Endothelial cell of umbilical vein (primary cell): ENCODE results near the gene MLANA. TPM values are rescaled to one million over a fixed set of nuclear protein-coding genes. Genes with fewer than 3 reads are reported as not detected.

Experiments
- BruUV-seq: library from RNA; stranded (reverse); fragments of 400-500 nt; replicated peaks from 2 replicates; lab custom pipeline; 2021; lab: Mats Ljungman, UMichigan
- CTCF ChIA-PET: fragments of 300-600, 350-600 bp; sonication (Branson Sonifier 250); formaldehyde crosslinking; loops from one replicate; lab custom pipeline; 2021; ENCODE audit warnings: antibody characterized with exemption, inconsistent platforms; lab: Charles Lee
- POLR2A ChIA-PET: fragments of 300-600, 350-600 bp; sonication (Branson Sonifier 250); formaldehyde crosslinking; loops from one replicate; lab custom pipeline; 2021; ENCODE audit warnings: antibody characterized with exemption, inconsistent platforms; lab: Charles Lee
- DNase-seq: peaks from one replicate; pipeline ENCODE4 v3.0.0-alpha.2; 2011; ENCODE audit warnings: low read depth, low spot score
- FAIRE-seq: peaks from 2 replicates; lab custom pipeline; 2011; peaks lifted over from hg19 to GRCh38; lab: Jason Lieb, UNC
- H2AFZ ChIP-seq: 2 replicates; pipeline ENCODE4 v1.6.0; 2012; ENCODE audit warnings: low read depth, low read length, control low read depth, inconsistent platforms
- H3K27ac ChIP-seq: 2 replicates; pipeline ENCODE4 v1.5.1; 2011; ENCODE audit warnings: low read depth, mild to moderate bottlenecking, control low read depth, low read length, moderate library complexity; ENCODE audit not compliant: insufficient read depth
- H3K27me3 ChIP-seq, 2 experiments: 2 replicates each; pipeline versions ENCODE4 v1.6.0 to v1.6.1; 2011; ENCODE audit warnings: low read length in 2 of 2, mixed read lengths in 1 of 2; ENCODE audit not compliant: control insufficient read depth in 2 of 2, insufficient read depth in 2 of 2
- H3K36me3 ChIP-seq, 2 experiments: 2 replicates in 1 of 2; 3 replicates in 1 of 2; pipeline ENCODE4 v1.5.1; 2011; ENCODE audit warnings: low read length in 2 of 2, mild to moderate bottlenecking in 1 of 2, moderate library complexity in 1 of 2; ENCODE audit not compliant: control insufficient read depth in 2 of 2, insufficient read depth in 2 of 2; ENCODE audit errors: extremely low read depth in 1 of 2
- H3K4me1 ChIP-seq: 3 replicates; pipeline ENCODE4 v1.5.1; 2011; ENCODE audit warnings: mild to moderate bottlenecking, low read length; ENCODE audit not compliant: control insufficient read depth, insufficient read depth; ENCODE audit errors: extremely low read depth
- H3K4me2 ChIP-seq: 2 replicates; pipeline ENCODE4 v1.6.1; 2011; ENCODE audit warnings: low read length, control low read depth, mixed read lengths; ENCODE audit not compliant: insufficient read depth
- H3K4me3 ChIP-seq, 3 experiments: fragments of 200-600 bp in 1 of 3; sonication (generic), shearing (Covaris generic) in 1 of 3; replicated peaks in 1 of 3; 2 replicates each; pipeline ENCODE4 v1.5.1; 2011 to 2016; ENCODE audit warnings: control low read depth in 3 of 3, low read length in 3 of 3, mild to moderate bottlenecking in 2 of 3, inconsistent platforms in 1 of 3, low read depth in 1 of 3, moderate library complexity in 1 of 3; ENCODE audit not compliant: insufficient read depth in 1 of 3
- H3K79me2 ChIP-seq: 2 replicates; pipeline ENCODE4 v1.6.0; 2012; ENCODE audit warnings: low read length, inconsistent platforms; ENCODE audit not compliant: control insufficient read depth, insufficient read depth
- H3K9ac ChIP-seq: replicated peaks from 2 replicates; pipeline ENCODE3; 2011; ENCODE audit warnings: low read length, control low read depth; ENCODE audit not compliant: insufficient read depth; ENCODE audit errors: extremely low read depth
- H3K9me1 ChIP-seq: replicated peaks from 3 replicates; pipeline ENCODE4 v1.6.0; 2011; ENCODE audit warnings: mild to moderate bottlenecking, low read length; ENCODE audit not compliant: control insufficient read depth, insufficient read depth; ENCODE audit errors: extremely low read depth
- H3K9me3 ChIP-seq: replicated peaks from 2 replicates; pipeline ENCODE4 v1.5.1; 2012; ENCODE audit warnings: low read length, inconsistent platforms; ENCODE audit not compliant: control insufficient read depth, insufficient read depth
- H4K20me1 ChIP-seq: replicated peaks from 2 replicates; pipeline ENCODE3; 2011; ENCODE audit warnings: mild to moderate bottlenecking, low read length; ENCODE audit not compliant: control insufficient read depth, insufficient read depth; ENCODE audit errors: extremely low read depth
- EZH2 ChIP-seq: IDR thresholded peaks from 2 replicates; pipeline ENCODE4 v1.6.1; 2012; ENCODE audit warnings: borderline replicate concordance, low read depth, mild to moderate bottlenecking, moderate library complexity, low read length, inconsistent platforms; ENCODE audit not compliant: severe bottlenecking
- FOS ChIP-seq: IDR thresholded peaks from 2 replicates; pipeline ENCODE4 v1.6.1; 2011; ENCODE audit warnings: mild to moderate bottlenecking, low read length, moderate library complexity, borderline replicate concordance; ENCODE audit not compliant: insufficient read depth
- GATA2 ChIP-seq: IDR thresholded peaks from 2 replicates; pipeline ENCODE4 v1.7.0; 2011; ENCODE audit warnings: low read depth, mild to moderate bottlenecking, moderate library complexity, mixed read lengths, low read length; ENCODE audit not compliant: insufficient read length, insufficient read depth
- JUN ChIP-seq: IDR thresholded peaks from 2 replicates; pipeline ENCODE4 v1.6.1; 2011; ENCODE audit warnings: borderline replicate concordance, low read depth; ENCODE audit not compliant: insufficient read length, insufficient read depth
- MAX ChIP-seq: IDR thresholded peaks from 2 replicates; pipeline ENCODE4 v1.6.1; 2011; ENCODE audit not compliant: insufficient read depth, insufficient read length
- MYC ChIP-seq: IDR thresholded peaks from one replicate; pipeline ENCODE4 v1.6.1; 2011; ENCODE audit warnings: mild to moderate bottlenecking, low read depth, low read length
- POLR2A ChIP-seq: IDR thresholded peaks from 2 replicates; pipeline ENCODE4 v1.6.1; 2012; ENCODE audit warnings: low read depth, mild to moderate bottlenecking, control low read depth, low read length
- POLR2AphosphoS5 ChIP-seq: IDR thresholded peaks from 2 replicates; pipeline ENCODE4 v1.6.1; 2012; ENCODE audit warnings: low read depth, mild to moderate bottlenecking, control low read depth, low read length, moderate library complexity; ENCODE audit not compliant: insufficient read depth
- dilution Hi-C: fragments of 300-500 bp; cut with MboI; formaldehyde crosslinking; loops from one replicate; pipeline ENCODE4 v1.15.0; 2019; ENCODE audit warnings: low sequenced_read_pairs; ENCODE audit not compliant: extremely low pct_ligation_motif_present
- intact Hi-C: fragments of 100-400 bp; cut with micrococcal nuclease; formaldehyde crosslinking; loops from one replicate; pipeline ENCODE4 v1.10.0; 2022
- polyA plus RNA-seq, 4 experiments: library from polyadenylated mRNA; depleted of rRNA in 3 of 4; stranded (reverse) in 3 of 4; unstranded in 1 of 4; fragments of >200 nt; gene quantifications; 2 replicates each; pipeline versions ENCODE4 v1.2.1 to v1.2.3, GENCODE V29; 2011 to 2012; ENCODE audit warnings: missing spikeins in 1 of 4
- total RNA-seq: library from RNA; stranded (reverse); gene quantifications from 2 replicates; pipeline ENCODE4 v1.2.3, GENCODE V29; 2021
- TF ChIP-seq, protein P1 (sequence below), 2 donors: IDR thresholded peaks; 1 replicate in 1 of 2; 2 replicates in 1 of 2; pipeline ENCODE4 v1.5.1; 2011; ENCODE audit warnings: low read length in 2 of 2, mild to moderate bottlenecking in 2 of 2, moderate library complexity in 2 of 2, control low read depth in 1 of 2, inconsistent platforms in 1 of 2, low read depth in 1 of 2; ENCODE audit not compliant: insufficient read depth in 1 of 2; ENCODE audit errors: extremely low read depth in 1 of 2

Gene MLANA
- total and polyA plus RNA-seq, 2 donors (not counting 3 experiments of a cell fraction or from before 2014, with no cell fraction given): not detected

GRCh38 chr9:5858833-5859232, 31.9 kb upstream of the MLANA start:
- no TSS peak for BruUV-seq

More at GRCh38 chr9:5858833-5859232, 31.9 kb upstream of the MLANA start:
- DNase-seq (no peak), FAIRE-seq (no peak)
- H3K36me3 ChIP-seq: no peaks in the 10 kb centered on the region
- H3K27me3 ChIP-seq: peaks cover 3 to 9% of the 10 kb centered on the region in 2 experiments
- intact Hi-C loops: no loop called here
- POLR2A ChIA-PET: no interaction called here
- no peaks in the 10 kb centered on the region for H3K9me3 ChIP-seq
- no peaks in the 10 kb centered on the region for H3K4me1 ChIP-seq
- no peak overlapping the region for H3K4me2 ChIP-seq
- H3K9me1 ChIP-seq: no peaks in the 10 kb centered on the region
- H3K4me3 ChIP-seq: no peak overlapping the region
- no peak overlapping the region for H3K27ac ChIP-seq
- no peak overlapping the region for H2AFZ ChIP-seq
- dilution Hi-C loops: no loop called here
- H3K9ac ChIP-seq: no peak overlapping the region
- no peaks in the 10 kb centered on the region for H3K79me2 ChIP-seq
- CTCF ChIA-PET: interaction anchor here (0.9 to 3.0 kb wide), 7 partner anchors 14 to 881 kb away, joined by 3 to 12 read pairs (median 4); partner anchors contain the start of gene ERMP1
- H4K20me1 ChIP-seq: no peaks in the 10 kb centered on the region
- TF ChIP-seq FOS (no peak), EZH2 (no peak), JUN (no peak), POLR2AphosphoS5 (no peak), MAX (no peak), POLR2A (no peak), MYC (no peak), GATA2 (no peak)
- TF ChIP-seq, protein P1, sequence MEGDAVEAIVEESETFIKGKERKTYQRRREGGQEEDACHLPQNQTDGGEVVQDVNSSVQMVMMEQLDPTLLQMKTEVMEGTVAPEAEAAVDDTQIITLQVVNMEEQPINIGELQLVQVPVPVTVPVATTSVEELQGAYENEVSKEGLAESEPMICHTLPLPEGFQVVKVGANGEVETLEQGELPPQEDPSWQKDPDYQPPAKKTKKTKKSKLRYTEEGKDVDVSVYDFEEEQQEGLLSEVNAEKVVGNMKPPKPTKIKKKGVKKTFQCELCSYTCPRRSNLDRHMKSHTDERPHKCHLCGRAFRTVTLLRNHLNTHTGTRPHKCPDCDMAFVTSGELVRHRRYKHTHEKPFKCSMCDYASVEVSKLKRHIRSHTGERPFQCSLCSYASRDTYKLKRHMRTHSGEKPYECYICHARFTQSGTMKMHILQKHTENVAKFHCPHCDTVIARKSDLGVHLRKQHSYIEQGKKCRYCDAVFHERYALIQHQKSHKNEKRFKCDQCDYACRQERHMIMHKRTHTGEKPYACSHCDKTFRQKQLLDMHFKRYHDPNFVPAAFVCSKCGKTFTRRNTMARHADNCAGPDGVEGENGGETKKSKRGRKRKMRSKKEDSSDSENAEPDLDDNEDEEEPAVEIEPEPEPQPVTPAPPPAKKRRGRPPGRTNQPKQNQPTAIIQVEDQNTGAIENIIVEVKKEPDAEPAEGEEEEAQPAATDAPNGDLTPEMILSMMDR (IDR thresholded peaks at IDR 0.05; ENCODE audit: extremely low read depth in 1 of 2, insufficient read depth in 1 of 2, low read depth in 1 of 2, low read length in 2 of 2): no peak
